MCF 10A (cell line): ENCODE data around the gene ADCY1. TPM values are rescaled to one million over a fixed set of nuclear protein-coding genes. Genes with fewer than 3 reads are reported as not detected.

Experiments used
- BruUV-seq: library from RNA; stranded (reverse); fragments of 400-500 nt; replicated peaks from 2 replicates; lab custom pipeline; 2021; lab: Mats Ljungman, UMichigan
- CTCF ChIA-PET: fragments of 300-600 bp; sonication (Branson Sonifier 250); formaldehyde crosslinking; extraction: SDS; loops from one replicate; lab custom pipeline; 2021; ENCODE audit warnings: antibody characterized with exemption, inconsistent platforms; lab: Yijun Ruan, JAX
- POLR2A ChIA-PET: fragments of 300-600, 350-650 bp; sonication (Branson Sonifier 250); formaldehyde crosslinking; extraction: SDS; loops from one replicate; lab custom pipeline; 2020; ENCODE audit warnings: antibody characterized with exemption, inconsistent platforms; lab: Yijun Ruan, JAX
- DNase-seq: peaks from one replicate; pipeline ENCODE4 v3.0.0-alpha.2; 2018; ENCODE audit not compliant: unreplicated experiment
- H3K27ac Mint-ChIP-seq: one replicate; pipeline ENCODE4 v1.8.0; 2022; ENCODE audit warnings: mild to moderate bottlenecking, low read depth, mixed read lengths; ENCODE audit not compliant: unreplicated experiment
- H3K27me3 Mint-ChIP-seq: one replicate; pipeline ENCODE4 v1.8.0; 2022; ENCODE audit warnings: mixed read lengths; ENCODE audit not compliant: insufficient read depth, unreplicated experiment
- H3K36me3 Mint-ChIP-seq: one replicate; pipeline ENCODE4 v1.8.0; 2022; ENCODE audit warnings: mild to moderate bottlenecking, moderate library complexity, mixed read lengths; ENCODE audit not compliant: insufficient read depth, unreplicated experiment
- H3K4me1 Mint-ChIP-seq: one replicate; pipeline ENCODE4 v1.8.0; 2022; ENCODE audit warnings: mixed read lengths; ENCODE audit not compliant: insufficient read depth, unreplicated experiment
- H3K4me3 Mint-ChIP-seq: one replicate; pipeline ENCODE4 v1.8.0; 2022; ENCODE audit warnings: mild to moderate bottlenecking, moderate library complexity, mixed read lengths; ENCODE audit not compliant: unreplicated experiment
- H3K9me3 Mint-ChIP-seq: one replicate; pipeline ENCODE4 v1.8.0; 2022; ENCODE audit warnings: mixed read lengths; ENCODE audit not compliant: unreplicated experiment
- CTCF ChIP-seq: fragments of 200-600 bp; IDR thresholded peaks from one replicate; pipeline ENCODE4 v1.8.0; 2022; ENCODE audit warnings: antibody characterized with exemption, mild to moderate bottlenecking; ENCODE audit not compliant: unreplicated experiment
- intact Hi-C: fragments of 100-400 bp; cut with micrococcal nuclease; formaldehyde crosslinking; loops from 2 replicates; pipeline ENCODE4 v1.14.1; 2022
- total RNA-seq: library from RNA; stranded (reverse); gene quantifications from 2 replicates; pipeline ENCODE4 v1.2.3, GENCODE V29; 2022

ADCY1 gene
- total RNA-seq, 1 experiment from 2014 or later, result 0.61 TPM

GRCh38 chr7:45649560-45650346 lies 75.6 kb downstream of the ADCY1 start:
- no peaks in the 10 kb centered on the region for H3K9me3 Mint-ChIP-seq
- DNase-seq, result no peak
- ChIA-PET CTCF (no interaction called here), POLR2A (no interaction called here)
- intact Hi-C loops, result no loop called here
- H3K4me3 Mint-ChIP-seq, result no peak overlapping the region
- BruUV-seq, result no TSS peak
- H3K27me3 Mint-ChIP-seq, result no peaks in the 10 kb centered on the region
- no peaks in the 10 kb centered on the region for H3K4me1 Mint-ChIP-seq
- TF ChIP-seq CTCF, result no peak
- no peak overlapping the region for H3K27ac Mint-ChIP-seq
- peaks cover 6% of the 10 kb centered on the region for H3K36me3 Mint-ChIP-seq

GRCh38 chr7:45650404-45651394 lies 76.5 kb downstream of the ADCY1 start:
- no TSS peak for BruUV-seq
- DNase-seq, result no peak
- no peak for TF ChIP-seq CTCF
- H3K4me3 Mint-ChIP-seq, result no peak overlapping the region
- H3K36me3 Mint-ChIP-seq, result peaks cover 6% of the 10 kb centered on the region
- no peak overlapping the region for H3K27ac Mint-ChIP-seq
- H3K4me1 Mint-ChIP-seq, result no peaks in the 10 kb centered on the region
- intact Hi-C loops, result no loop called here
- POLR2A ChIA-PET, result no interaction called here
- no peaks in the 10 kb centered on the region for H3K9me3 Mint-ChIP-seq
- CTCF ChIA-PET, result no interaction called here
- peaks cover 4% of the 10 kb centered on the region for H3K27me3 Mint-ChIP-seq

- Mint-ChIP-seq H3K9me3 (no peaks in the 10 kb centered on the region), H3K27ac (no peak overlapping the region), H3K36me3 (peaks cover 6% of the 10 kb centered on the region), H3K4me3 (no peak overlapping the region), H3K27me3 (peaks cover 7% of the 10 kb centered on the region), H3K4me1 (no peaks in the 10 kb centered on the region)
- ChIA-PET POLR2A (no interaction called here), CTCF (no interaction called here)
- intact Hi-C loops, result no loop called here
- no peak for TF ChIP-seq CTCF
- no TSS peak for BruUV-seq
- no peak for DNase-seq
These were observed 77.4 kb downstream of the ADCY1 start for GRCh38 chr7:45651540-45651939.

- no peak for TF ChIP-seq CTCF
These were observed 78.5 kb downstream of the ADCY1 start for GRCh38 chr7:45652630-45653029.

More at GRCh38 chr7:45652630-45653029, 78.5 kb downstream of the ADCY1 start:
- Mint-ChIP-seq H3K27ac (no peak overlapping the region), H3K27me3 (peaks cover 7% of the 10 kb centered on the region), H3K9me3 (no peaks in the 10 kb centered on the region), H3K36me3 (peaks cover 6% of the 10 kb centered on the region), H3K4me3 (no peak overlapping the region), H3K4me1 (no peaks in the 10 kb centered on the region)
- intact Hi-C loops, result no loop called here
- ChIA-PET POLR2A (no interaction called here), CTCF (no interaction called here)
- no peak for DNase-seq
- BruUV-seq, result no TSS peak
